Measurements from ENCODE around the gene SF3B2.
A peak's percentile ranks its signal among the peaks of the same experiment; 100 is the strongest.
"Not testable (repeated sequence)": the region's sequence is repeated elsewhere in the genome, so short reads cannot be mapped to it uniquely, and the experiment has no call there.

The SF3B2 gene, protein sequence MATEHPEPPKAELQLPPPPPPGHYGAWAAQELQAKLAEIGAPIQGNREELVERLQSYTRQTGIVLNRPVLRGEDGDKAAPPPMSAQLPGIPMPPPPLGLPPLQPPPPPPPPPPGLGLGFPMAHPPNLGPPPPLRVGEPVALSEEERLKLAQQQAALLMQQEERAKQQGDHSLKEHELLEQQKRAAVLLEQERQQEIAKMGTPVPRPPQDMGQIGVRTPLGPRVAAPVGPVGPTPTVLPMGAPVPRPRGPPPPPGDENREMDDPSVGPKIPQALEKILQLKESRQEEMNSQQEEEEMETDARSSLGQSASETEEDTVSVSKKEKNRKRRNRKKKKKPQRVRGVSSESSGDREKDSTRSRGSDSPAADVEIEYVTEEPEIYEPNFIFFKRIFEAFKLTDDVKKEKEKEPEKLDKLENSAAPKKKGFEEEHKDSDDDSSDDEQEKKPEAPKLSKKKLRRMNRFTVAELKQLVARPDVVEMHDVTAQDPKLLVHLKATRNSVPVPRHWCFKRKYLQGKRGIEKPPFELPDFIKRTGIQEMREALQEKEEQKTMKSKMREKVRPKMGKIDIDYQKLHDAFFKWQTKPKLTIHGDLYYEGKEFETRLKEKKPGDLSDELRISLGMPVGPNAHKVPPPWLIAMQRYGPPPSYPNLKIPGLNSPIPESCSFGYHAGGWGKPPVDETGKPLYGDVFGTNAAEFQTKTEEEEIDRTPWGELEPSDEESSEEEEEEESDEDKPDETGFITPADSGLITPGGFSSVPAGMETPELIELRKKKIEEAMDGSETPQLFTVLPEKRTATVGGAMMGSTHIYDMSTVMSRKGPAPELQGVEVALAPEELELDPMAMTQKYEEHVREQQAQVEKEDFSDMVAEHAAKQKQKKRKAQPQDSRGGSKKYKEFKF

DNA sequence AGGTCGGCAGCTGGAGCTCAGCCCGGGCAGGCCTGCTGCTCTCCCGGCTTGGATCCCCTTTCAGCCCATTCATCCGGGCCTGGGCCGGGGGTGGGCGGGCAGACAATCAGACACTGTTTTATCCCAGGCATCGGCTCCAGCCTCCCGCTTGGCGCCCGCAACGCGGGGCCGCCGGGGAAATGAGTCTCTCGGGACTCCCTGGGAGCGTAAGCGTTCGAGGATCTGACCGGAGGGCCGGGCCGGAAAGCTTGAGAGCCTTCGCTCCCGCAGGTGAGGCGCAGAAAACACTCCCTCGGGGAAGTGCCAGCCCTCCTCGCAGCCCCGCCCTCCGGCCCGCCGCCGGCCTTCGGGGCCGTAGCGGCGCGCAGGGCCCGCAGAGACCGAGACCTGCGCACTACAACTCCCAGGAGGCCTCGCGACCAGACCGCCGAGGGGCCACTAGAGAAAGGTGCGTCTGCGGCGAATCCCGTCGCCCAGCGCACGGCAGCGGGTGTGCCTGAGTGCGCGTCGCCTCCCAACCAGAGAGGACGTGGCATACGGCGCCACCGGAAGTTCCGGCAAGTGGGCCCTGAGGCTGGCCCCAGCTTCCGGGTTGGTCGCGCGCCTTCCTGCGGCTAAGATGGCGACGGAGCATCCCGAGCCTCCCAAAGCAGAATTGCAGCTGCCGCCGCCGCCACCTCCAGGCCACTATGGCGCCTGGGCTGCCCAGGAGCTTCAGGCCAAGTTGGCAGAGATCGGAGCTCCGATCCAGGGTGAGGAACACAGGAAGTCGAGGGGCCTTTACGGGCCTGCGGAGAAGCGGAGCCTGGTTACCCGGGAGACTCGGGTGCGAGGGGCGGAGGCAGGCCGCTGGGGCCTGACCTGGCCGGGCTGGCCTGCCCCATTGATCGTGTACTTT lies at the start of gene SF3B2:
Gene SF3B2, plus strand, starts transcription at position 599 of the 898 bp plus-strand sequence. Its CDS starts 21 bp downstream, at position 620.
- peak; percentile 95 for DNase-seq (ENCODE audit: low read depth)
- peak within 1 kb of the TSS; percentile 97 for H3K4me3 ChIP-seq (ENCODE audit: low read depth, low read length)

DNA sequence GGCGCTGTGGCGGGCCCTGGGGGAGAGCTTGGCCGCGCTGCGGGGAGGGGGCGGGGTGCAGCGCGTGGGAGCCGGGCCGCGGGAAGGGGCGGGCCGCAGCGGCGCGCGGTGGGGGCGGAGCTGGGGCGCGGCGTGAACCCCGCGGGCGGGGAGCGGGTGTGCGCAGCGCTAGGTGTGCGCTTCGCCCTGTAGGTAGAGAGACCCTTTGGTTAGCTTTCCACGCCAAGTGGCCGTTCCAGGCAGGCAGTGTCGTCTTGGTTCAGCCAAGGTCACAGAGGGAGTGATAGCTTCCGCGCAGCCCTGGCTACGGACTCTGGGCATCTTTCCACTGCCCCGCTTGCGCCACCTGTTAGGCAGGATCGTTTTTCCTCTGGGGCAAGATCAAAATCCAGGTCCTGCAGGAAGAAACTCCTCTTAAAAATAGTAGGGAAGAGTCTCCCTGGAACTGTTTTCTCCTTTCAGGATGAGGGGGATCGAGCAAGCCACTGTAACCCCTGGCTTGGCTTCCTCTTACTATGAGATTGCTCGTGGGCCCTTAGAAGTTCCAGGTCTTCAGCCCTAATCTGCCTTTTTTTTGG lies 49.4 kb upstream of the SF3B2 start:
- peak overlapping the region; percentile 83 for H3K4me3 ChIP-seq (ENCODE audit: low read depth, low read length)
- no peak for DNase-seq (ENCODE audit: low read depth)

DNA sequence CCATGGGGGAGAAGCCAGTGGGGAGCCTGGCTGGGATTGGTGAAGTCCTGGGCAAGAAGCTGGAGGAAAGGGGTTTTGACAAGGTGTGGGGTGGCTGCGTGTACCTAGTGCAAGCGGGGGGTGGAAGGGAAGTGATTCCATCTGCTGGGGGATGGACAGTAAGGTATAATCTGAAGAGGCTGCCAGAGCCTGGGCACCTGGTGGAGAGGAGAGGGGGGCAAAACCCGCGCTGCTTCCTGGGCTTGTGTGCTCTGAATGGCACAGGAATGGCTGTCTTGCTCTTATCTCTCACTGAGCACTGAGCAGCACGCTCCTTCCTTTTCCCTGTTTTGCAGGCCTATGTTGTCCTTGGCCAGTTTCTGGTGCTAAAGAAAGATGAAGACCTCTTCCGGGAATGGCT lies 48.9 kb upstream of the SF3B2 start:
- peak overlapping the region; percentile 83 for H3K4me3 ChIP-seq (ENCODE audit: low read depth, low read length)
- DNase-seq (ENCODE audit: low read depth), result no peak

DNA sequence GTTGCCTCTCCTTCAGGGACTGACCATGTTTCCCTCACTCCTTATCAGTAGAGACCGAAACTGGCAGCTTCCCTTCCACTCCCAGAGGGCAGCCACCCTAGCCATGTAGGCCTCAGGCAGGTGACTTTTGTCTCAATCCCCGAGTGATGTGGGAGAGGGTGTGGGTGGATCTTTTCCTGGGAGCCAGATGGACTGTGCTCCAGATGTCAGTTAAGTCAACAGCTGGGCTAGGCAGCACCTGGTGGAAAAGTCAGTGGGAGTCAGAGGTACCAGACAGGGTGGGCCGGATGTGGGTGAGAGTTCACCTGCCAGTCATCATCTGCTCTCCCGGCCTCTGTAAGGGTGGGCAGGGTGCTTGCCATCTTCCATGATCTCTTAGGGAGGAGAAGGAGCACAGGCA lies 48.0 kb upstream of the SF3B2 start:
- no peak for DNase-seq (ENCODE audit: low read depth)
- no peak overlapping the region for H3K4me3 ChIP-seq (ENCODE audit: low read depth, low read length)

DNA sequence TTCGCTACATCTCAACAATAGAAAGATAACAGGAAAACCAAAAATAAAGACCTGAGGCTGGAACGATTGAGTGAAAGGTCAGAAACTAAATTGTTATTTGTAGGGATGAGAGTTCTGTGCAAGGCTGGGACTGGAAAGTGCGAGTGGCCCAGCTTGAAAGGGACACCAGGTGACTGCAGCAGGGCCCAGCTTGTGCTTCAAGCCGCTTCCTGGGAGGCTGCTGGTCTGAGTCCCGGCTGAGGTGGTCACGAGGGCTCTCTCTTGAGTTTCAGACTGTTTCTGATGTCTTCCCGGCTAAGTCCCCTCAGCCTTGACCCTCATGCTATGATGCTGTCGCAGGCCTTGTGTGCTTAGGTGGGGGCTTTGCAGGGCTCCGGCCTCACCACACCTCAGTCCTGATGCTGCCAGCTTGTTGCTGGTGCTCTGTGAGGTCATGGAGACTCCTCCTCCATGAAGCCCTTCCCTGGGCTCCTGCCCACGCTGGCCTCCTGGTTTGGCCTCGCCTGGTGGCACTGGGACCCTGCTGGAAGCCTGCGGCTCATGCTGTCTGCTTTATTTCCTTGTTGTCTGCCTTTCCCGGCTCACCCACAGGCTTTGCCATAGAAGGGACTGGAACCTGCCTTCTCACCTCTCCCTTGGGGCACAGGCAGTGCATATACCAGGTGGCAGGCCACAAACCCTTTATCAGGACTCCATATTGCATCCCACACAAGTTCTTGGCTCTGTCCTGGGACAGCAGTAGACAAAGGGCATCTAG lies 45.9 kb upstream of the SF3B2 start:
- no peak for DNase-seq (ENCODE audit: low read depth)
- H3K4me3 ChIP-seq (ENCODE audit: low read depth, low read length), result no peak overlapping the region

DNA sequence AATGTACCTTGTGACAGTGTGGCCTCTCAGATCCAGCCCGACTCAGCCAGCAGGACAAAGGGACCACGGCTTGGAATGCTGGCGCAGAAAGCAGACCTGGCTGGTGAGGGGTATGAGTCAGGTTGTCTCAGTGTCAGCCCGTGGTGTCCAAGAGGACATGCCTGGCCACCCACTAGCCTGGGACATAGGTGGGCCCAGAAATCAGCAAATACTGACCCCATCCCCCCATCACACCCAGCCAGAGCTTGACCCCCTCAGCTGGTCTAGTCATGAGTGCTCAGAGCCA lies 45.3 kb upstream of the SF3B2 start:
- DNase-seq (ENCODE audit: low read depth), result no peak
- H3K4me3 ChIP-seq (ENCODE audit: low read depth, low read length), result no peak overlapping the region

DNA sequence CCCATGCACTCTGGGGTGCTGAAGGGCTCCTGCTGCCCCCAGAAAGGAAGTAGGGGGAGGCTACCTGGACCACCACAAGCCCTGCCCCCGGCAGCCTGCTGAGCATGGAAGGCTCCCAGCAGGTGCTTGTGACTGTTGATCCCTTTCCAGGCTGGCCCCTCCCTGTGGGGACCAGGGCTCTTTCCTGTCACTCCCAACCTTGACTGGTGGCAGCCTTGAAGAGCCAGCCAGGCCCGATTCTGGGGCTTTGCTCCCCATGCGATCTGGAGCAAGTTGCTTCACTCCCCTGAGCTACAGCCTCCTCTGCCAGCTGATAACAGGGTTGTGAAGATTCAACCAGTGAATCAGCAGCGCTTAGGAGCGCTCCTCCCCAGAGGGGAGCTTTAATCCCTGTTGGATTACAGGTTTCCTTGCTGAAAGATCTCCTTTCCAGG lies 44.9 kb upstream of the SF3B2 start:
- H3K4me3 ChIP-seq (ENCODE audit: low read depth, low read length), result no peak overlapping the region
- DNase-seq (ENCODE audit: low read depth), result no peak

DNA sequence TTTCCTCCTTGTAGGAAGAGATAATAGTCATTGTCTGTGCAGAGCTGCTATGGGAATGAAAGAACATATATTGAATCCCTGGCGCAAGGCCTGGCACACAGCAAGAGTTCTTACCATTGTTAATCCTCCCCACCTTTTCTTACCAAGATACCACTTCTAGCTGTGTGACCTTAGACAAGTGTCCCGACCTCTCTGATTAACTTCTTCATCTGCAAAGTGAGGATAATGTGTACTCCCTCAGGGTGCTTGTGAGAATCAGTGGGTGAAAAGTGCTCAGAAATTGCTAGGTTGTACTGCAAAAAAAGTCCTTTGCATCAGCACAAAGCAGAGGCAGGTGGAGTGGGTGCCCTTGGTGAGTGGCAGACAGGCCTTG lies 44.1 kb upstream of the SF3B2 start:
- no peak overlapping the region for H3K4me3 ChIP-seq (ENCODE audit: low read depth, low read length)
- DNase-seq (ENCODE audit: low read depth), result no peak

DNA sequence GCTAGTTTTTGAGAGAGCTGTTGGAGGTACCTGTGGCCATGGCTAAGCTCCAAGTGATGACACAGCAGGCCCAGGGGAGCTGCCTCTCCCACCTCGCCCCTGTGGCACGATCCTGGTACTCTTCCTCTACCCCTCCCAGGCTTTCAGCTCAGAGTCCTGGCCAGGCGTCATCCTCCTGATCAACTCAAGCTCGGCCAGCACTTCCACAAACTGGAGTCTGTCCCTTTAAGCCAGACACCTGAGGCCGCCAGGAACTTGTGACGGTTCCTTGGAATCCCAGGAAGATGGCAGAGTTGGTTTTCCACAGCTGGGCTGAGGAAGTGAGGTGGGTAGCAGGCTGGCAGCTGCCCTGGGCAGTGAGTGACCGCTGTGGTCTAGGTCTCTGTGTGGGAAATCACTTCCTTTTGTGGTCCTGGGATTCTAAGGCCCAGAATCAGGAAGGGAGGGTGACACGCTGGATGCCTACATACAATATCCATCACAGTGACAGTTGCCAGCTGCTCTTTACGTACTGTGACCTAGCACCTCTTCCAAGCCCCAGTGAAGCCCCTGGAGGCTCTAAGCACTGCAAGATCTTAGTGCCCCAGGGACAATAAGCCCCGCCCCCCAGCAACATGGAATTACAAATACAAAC lies 43.6 kb upstream of the SF3B2 start:
- DNase-seq (ENCODE audit: low read depth), result no peak
- no peak overlapping the region for H3K4me3 ChIP-seq (ENCODE audit: low read depth, low read length)

DNA sequence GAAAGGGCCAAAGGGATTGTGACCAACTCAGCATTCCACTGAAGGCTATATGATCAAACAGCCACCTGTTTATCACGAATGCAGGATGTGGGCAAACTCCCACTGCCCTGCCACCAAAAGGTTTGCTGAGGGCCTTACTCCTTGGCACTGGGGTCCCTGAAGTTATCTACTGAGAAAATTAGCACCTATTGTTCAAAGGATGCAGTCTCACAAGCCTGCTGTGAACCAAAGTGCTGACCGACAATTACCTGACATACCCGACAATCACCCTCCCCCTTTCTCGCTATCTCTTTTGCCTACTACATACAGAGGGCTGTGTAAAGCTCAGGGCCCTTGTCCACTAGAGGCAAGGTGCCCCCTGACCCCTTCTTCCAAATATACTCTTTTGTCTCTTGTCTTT lies 42.1 kb upstream of the SF3B2 start:
- H3K4me3 ChIP-seq (ENCODE audit: low read depth, low read length); DNase-seq (ENCODE audit: low read depth): not testable (repeated sequence)

DNA sequence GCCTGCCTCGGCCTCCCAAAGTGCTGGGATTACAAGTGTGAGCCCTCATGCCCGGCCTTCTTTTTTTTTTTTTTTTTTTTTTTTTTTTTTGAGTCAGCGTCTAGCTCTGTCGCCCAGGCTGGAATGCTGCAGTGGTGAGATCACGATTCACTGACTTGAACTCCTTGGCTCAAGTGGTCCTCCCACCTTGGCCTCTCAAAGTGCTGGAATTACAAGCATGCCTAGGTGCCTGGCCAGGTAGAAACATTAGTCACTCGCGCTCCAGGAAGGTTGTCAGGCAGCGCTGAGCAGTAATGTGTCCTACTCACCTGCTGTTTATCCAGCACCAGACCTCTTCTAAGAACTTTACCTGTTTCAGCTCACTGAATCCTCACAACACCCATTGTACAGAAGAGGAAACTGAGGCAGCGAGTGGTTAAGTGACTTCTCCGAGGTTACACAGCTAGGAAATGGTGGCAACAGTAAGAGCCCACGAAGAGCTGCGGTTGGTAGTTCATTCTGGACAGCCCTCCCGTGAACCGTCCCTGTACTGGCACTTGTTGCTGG lies 40.9 kb upstream of the SF3B2 start:
- no peak for DNase-seq (ENCODE audit: low read depth)
- H3K4me3 ChIP-seq (ENCODE audit: low read depth, low read length), result no peak overlapping the region

DNA sequence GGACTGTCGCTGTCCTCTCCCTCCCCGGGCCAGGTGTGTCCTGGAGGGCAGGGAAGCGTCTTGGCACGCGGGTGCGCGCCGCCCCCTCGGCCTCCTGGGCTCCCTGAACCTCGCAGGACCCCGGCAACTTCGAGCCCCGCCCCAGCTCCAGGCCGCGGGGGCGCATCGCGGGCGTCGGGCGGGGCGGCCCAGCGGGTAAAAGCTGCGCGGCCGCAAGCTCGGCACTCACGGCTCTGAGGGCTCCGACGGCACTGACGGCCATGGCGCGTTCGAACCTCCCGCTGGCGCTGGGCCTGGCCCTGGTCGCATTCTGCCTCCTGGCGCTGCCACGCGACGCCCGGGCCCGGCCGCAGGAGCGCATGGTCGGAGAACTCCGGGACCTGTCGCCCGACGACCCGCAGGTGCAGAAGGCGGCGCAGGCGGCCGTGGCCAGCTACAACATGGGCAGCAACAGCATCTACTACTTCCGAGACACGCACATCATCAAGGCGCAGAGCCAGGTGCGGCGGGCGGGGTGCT lies 40.3 kb upstream of the SF3B2 start, which contains the start of gene CST6:
Gene CST6, plus strand, starts transcription at position 224 of the 519 bp plus-strand sequence. Its CDS starts 37 bp downstream, at position 261.
- DNase-seq (ENCODE audit: low read depth), result no peak
- no peak within 1 kb of the TSS for H3K4me3 ChIP-seq (ENCODE audit: low read depth, low read length)

DNA sequence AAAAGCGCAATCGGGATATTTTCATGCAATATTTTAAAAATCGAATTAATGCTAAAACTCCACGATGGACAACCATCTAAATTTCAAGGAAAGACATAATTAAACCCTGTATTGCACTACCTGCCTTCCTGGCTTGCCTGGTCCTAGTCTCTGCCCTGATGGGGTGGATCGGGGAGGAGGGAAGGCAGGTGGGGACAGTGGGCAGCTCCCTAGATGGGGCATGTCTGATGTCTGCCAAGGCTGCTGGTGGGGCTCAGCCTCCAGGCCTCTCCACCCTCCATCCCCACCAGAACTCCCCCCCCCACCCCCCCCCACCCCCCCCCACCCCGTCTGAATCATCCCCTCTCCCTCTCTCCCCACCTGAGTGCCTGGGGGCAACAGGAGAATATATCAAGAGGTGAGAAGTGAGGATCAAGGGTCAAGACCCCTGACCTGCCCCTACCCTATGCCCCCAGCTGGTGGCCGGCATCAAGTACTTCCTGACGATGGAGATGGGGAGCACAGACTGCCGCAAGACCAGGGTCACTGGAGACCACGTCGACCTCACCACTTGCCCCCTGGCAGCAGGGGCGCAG lies 39.7 kb upstream of the SF3B2 start:
- no peak overlapping the region for H3K4me3 ChIP-seq (ENCODE audit: low read depth, low read length)
- no peak for DNase-seq (ENCODE audit: low read depth)

DNA sequence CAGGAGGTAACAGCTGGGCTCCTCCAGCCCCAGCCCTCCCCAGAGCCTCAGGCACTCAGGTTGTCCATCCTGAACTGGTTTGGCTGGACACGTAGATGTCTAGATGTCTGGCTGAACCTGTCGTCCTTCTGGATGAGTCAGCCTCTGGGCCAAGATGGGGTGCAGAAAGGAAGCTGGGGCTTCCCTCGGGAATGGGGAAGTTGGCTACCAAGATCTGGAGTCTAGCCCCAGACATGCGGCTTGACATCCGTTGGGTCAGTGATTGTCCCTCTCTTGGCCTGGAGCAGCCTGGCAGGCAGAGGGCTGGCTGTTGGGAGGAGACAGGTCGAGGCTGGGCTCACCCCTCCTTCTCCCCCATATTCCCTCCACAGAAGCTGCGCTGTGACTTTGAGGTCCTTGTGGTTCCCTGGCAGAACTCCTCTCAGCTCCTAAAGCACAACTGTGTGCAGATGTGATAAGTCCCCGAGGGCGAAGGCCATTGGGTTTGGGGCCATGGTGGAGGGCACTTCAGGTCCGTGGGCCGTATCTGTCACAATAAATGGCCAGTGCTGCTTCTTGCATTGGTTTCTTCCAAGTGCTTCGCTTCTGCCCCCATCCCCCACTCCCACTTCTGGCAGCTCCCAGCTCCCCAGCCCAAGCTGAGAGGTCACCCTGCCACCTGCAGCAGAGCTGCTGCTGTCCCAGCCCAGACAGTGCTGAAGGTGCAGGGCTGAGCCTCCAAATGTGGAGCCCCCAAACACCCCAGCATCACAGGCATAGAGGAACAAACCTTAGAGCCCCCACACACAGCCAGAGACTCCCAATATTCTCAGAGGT lies 39.0 kb upstream of the SF3B2 start:
- DNase-seq (ENCODE audit: low read depth), result no peak
- no peak overlapping the region for H3K4me3 ChIP-seq (ENCODE audit: low read depth, low read length)

DNA sequence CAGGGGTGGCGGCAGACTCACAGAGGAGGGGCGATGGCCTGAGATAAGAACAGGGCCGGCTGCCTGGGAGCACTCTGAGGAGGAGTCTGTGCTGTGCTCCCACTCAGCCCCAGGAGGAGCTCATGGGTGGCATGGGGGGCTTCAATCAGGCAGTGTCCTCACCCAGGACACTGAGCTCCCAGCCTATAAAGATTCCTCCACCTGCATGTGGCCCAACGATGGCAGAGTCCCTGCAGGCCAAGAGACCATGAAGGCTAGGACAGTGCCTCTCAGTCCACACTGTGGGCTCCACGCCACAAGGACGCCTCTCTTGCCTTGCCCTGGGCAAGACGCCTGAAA lies 38.4 kb upstream of the SF3B2 start:
- DNase-seq (ENCODE audit: low read depth), result no peak
- H3K4me3 ChIP-seq (ENCODE audit: low read depth, low read length), result no peak overlapping the region

DNA sequence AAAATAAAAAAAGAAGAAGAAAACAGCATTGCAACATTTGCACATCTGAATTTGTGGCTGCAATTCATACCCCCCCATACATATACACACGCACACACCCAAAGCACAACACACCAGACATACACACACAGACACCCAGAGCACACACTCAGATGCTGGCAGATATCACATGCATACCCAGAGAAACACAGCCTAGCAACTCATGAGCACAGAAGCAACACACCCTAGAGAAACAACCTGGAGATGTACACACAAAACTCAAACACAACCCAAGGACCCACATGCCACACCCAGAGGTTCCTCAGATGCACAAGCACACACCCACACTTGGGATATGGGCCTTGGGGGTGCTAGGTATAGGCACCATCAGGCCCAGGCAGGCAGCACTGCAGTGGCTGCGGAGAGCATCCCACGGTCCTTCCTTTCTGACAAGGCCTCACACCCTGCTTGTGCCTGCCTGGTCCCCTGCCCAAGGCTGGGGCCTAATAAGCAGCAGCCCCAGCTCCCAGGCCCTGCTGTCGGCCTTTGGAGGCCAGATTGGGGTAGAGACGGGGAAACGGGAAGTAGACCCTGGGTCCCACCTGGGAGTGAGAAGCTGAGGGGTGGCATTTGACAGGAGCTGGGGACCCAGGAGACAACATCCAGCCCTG lies 37.2 kb upstream of the SF3B2 start:
- H3K4me3 ChIP-seq (ENCODE audit: low read depth, low read length), result no peak overlapping the region
- DNase-seq (ENCODE audit: low read depth), result no peak
